OCI-LY3 (cell line): Measurements from ENCODE around the gene CNTN2.

ENCODE experiments used
- EZH2phosphoT487 ChIP-seq: fragments of 200-600 bp; shearing (Covaris generic); IDR thresholded peaks from 2 replicates; pipeline ENCODE4 v1.6.1; 2018; ENCODE audit warnings: antibody characterized with exemption, mixed run types, low read depth
- TF ChIP-seq, protein P1 (sequence below): fragments of 200-600, 300-600 bp; sonication (generic); IDR thresholded peaks from 2 replicates; pipeline ENCODE4 v1.5.1; 2014; ENCODE audit warnings: antibody characterized with exemption, low read length, low read depth

DNA sequence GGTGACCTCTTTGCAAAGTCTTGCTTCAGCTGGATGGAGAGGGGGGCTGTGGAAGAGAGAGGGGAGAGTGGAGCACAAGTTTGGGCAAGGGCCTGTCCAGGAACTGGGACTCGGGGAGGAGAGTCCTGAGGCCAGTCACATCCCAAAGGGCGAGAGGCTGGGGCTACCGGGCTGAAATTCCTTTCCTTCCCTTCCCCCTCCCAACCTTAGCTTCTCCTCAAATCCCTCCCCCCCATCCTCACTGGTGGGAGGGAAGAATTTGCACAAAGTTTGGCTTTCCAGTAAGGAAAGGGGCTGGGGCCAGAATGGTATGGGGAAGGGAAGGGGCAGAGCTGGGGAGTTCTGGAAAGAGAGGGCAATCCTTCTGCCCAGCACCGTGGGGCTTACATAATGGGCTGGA, 854 bp downstream of the CNTN2 start:
- TF ChIP-seq, protein P1, sequence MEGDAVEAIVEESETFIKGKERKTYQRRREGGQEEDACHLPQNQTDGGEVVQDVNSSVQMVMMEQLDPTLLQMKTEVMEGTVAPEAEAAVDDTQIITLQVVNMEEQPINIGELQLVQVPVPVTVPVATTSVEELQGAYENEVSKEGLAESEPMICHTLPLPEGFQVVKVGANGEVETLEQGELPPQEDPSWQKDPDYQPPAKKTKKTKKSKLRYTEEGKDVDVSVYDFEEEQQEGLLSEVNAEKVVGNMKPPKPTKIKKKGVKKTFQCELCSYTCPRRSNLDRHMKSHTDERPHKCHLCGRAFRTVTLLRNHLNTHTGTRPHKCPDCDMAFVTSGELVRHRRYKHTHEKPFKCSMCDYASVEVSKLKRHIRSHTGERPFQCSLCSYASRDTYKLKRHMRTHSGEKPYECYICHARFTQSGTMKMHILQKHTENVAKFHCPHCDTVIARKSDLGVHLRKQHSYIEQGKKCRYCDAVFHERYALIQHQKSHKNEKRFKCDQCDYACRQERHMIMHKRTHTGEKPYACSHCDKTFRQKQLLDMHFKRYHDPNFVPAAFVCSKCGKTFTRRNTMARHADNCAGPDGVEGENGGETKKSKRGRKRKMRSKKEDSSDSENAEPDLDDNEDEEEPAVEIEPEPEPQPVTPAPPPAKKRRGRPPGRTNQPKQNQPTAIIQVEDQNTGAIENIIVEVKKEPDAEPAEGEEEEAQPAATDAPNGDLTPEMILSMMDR, result no peak
- TF ChIP-seq EZH2phosphoT487, result no peak
